GM21619 (cell line): ENCODE results near the gene UPK1A.
A peak's percentile ranks its signal among the peaks of the same experiment; 100 is the strongest.
"Not testable (repeated sequence)": the region's sequence is repeated elsewhere in the genome, so short reads cannot be mapped to it uniquely, and the experiment has no call there.

Experiments
- ATAC-seq: cut with Tn5 transposase; IDR thresholded peaks from one replicate; pipeline ENCODE4 v1.9.1; 2021; ENCODE audit not compliant: unreplicated experiment

The UPK1A gene

DNA sequence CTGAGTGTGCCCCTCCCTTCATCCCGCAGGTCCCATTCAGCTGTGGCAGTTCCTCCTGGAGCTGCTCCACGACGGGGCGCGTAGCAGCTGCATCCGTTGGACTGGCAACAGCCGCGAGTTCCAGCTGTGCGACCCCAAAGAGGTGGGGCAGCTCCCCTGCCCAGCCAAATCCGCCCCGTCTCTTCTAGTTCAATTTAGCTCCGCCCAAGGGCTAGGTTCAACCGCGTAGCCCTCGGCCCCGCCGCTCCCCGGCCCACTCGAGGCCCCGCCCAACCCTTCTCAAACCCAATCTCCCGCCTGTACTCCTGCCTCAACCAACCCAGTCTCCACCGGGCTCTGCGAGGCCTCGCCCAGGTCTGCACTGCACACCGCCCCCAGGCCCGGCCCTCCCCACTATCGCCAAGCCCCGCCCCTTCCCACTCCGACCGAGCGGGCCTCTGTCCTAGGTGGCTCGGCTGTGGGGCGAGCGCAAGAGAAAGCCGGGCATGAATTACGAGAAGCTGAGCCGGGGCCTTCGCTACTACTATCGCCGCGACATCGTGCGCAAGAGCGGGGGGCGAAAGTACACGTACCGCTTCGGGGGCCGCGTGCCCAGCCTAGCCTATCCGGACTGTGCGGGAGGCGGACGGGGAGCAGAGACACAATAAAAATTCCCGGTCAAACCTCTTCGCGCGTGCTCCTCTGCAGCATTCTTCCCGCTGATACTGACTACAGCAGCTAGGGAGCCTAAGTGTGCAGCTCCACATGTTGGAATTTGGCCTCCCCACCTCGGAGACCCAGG is 21.9 kb upstream of the UPK1A start:
- peak; percentile 72 for ATAC-seq

DNA sequence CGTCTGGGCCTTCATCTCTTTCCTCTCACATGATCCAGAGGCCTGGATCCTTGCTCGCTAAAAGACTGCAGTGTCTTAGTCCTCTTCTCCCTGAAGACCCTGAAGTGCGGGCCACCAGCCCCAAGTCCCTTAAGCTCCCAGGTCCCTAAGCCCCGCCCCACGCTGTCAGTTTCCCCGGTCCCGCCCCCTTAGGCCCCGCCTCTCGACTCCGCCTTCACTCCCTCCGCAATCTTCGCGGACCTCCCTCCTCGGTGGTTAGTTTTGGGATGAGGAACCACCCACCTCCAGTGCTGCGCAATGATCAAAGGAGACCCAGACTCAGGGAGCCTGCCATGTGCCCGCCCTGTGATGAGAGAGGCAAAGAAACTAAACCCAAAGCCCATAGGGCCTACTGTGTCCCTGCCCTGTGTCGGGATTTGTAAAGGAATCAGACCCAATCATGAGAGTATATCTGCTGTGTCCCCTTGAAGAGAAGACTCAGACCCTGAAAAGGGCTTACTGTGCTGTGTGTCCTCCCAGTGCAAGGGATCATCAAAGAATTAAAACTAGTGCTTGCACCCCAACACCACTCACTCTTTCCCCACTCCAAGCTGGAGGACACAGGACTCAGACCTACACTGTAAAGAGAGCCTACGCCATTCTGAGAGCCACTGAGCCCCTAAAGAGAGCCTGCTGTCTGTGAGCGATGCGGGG is 21.2 kb upstream of the UPK1A start:
- ATAC-seq, result no peak

DNA sequence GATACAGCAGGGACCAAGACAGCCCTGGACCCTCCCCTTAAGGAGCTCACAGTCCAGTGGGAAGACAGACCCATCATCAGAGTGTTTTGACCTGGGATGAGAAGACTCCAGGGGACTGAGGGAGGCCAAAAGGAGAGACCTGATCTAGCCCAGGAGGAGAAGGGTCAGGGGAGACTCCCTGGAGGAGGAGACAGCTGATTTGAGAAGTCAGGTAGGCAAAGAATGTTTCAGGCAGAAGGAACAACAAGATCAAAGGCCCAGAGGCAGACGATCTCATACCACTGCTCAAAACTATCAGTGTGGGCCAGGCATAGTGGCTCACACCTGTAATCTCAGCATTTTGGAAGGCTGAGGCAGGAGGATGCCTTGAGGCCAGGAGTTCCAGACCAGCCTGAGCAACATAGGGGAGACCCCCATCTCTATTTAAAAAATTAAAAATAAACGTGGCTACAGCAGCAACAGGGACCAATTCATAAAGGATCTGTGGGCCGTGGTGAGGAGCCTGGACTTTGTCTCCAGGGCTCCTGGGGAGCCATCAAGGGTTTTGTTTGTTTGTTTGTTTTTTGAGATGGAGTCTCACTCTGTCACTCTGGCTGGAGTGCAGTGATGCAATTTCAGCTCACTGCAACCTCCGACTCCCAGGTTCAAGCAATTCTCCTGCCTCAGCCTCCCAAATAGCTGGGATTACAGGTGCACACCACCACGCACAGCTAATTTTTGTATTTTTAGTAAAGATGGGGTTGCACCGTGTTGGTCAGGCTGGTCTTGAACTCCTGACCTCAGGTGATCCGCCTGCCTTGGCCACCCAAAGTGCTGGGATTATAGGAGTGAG is 20.4 kb upstream of the UPK1A start:
- ATAC-seq, result no peak

DNA sequence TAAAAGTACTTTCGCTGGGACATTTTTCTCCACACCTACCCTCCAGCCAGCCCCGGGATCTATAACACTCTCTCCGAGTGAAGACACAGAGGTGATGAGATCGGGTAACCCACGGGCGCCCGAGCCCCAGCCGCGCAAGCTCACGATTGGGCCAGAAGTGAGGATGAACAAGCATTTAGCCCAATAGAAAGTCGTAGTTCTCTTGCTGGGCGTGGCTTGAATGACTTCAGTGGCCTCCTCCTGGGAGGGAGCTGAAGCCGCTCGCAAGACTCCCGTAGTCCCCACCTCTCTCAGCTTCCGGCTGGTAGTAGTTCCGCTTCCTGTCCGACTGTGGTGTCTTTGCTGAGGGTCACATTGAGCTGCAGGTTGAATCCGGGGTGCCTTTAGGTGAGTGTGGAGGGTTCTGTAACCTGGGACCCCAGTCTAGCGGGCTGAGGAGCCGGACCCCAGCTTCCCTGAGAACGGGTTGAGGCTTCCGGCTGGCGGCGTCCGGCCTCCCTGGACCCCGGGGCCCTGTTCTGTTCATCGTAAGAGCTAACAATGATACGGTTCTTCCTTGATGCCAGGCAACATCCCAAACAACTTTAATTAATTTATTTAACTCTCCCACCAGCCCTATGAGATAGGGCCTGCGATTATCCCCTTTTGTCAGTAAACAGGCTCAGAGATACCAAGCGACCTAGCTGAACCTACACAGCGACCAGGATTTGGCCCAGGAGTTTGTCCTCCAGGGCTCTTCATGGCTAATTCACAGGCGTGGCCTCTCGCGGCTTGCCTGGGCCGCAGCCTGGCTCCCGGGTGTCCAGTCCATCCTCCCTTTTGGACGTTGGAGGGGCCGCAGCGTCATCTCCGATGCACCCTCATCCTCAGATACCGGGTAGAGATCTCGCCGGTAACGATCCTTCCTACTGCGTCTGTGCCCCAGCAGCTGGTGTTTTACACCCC is 18.0 kb upstream of the UPK1A start, which contains the start of gene COX6B1:
COX6B1 (plus strand) TSS at position 307 of the 945 bp plus-strand sequence. CDS start 2,921 bp downstream, outside the sequence.
- peak; percentile 53 for ATAC-seq

DNA sequence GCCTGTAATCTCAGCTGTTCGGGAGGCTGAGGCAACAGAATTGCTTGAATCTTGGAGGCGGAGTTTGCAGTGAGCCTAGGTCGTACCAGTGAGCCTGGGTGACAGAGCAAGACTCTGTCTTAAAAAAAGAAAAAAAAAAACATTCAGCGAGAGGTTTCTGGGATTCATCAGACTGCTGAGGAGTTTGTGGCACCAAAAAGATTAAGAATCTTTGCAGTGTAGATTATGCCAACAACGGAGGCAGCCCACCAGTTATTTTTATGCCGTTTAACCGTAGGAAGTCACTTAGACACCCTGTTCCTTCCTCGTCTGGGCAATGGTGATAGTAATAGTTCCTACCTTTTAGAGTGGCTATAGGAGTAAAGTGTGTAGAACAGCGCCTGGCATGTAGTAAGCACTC is 15.7 kb upstream of the UPK1A start:
- ATAC-seq, result no peak

DNA sequence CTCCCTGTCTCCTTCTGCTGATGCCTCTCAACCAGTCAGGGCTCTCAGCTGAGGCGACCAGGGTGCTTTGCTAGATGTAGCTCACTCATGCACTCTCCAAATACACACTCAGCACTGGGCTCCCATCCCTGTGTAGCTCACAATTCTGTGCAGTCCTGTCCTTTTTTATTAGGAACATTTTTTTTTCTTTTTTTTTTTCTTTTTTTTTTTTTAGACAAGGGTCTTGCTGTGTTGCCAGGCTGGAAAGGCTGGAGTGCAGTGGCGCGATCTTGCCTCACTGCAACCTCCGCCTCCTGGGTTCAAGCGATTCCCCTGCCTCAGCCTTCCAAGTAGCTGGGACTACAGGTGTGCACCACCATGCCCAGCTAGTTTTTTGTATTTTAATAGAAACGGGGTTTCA is 11.5 kb upstream of the UPK1A start:
- not testable (repeated sequence) for ATAC-seq

DNA sequence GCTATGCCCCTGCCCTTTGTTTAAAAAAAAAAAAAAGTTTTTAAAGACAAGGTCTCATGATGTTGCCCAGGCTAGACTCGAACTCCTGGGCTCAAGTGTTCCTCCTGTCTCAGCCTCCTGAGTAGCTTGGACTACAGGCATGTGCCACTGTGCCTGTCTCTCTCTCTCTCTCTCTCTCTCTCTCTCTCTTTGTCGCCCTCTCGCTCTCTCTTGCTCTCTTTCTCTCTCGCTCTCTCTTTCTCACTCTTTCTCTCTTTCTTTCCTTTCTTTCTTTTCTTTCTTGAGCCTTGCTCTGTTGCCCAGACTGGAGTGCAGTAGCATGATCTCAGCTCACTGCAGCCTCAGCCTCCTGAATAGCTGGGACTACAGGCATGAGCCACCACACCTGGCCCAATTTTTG is 10.7 kb upstream of the UPK1A start:
- ATAC-seq, result no peak

DNA sequence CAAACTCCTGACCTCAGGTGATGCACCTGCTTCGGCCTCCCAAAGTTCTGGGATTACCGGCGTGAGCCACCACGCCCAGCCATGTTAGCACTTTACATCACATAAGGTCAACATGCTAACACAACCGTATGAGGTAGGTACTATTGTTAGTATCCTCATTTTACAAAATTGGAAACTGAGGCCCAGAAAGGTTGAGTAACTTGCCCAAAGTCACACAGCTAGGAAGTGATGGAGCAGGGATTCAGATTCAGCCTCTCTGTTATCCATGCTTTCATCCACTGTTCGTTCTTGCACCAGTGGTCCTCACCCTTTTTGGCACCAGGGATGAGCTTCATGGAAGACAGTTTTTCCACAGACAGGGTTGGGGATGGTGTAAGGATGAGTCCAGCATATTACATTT is 9.6 kb upstream of the UPK1A start:
- ATAC-seq, result no peak

DNA sequence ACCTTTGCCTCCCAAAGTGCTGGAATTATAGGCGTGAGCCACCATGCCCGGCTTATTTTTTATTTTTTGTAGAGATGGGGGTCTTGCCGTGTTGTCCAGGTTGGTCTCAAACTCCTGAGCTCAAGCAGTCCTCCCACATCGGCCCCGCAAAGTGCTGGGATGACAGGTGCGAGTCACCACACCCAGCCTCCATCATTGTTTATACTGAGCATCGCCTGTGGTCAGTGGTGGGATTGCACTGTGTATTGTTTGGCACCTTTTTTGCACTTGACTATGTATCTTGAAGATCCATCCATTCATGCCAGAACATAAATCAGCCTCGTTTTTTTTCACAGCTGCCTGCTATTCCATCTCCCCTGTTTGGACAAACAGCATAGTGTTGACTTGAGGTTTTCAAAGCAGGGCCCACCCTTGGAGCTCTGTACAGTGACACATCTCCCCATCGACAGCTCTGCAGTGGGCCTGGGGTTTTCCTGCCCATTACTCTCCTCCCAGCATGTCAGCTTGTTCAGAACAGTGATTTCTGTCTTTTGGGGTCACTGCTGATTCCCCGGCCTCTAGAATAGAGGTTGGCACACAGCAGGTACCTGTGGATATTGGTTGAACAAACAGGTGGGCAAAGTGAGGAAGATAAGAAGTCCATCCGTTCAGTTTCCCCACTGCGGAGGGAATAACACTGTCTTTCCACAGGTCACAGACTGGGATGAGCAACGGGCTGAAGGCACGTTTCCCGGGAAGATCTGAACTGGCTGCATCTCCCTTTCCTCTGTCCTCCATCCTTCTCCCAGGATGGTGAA is 8.2 kb upstream of the UPK1A start:
- no peak for ATAC-seq

DNA sequence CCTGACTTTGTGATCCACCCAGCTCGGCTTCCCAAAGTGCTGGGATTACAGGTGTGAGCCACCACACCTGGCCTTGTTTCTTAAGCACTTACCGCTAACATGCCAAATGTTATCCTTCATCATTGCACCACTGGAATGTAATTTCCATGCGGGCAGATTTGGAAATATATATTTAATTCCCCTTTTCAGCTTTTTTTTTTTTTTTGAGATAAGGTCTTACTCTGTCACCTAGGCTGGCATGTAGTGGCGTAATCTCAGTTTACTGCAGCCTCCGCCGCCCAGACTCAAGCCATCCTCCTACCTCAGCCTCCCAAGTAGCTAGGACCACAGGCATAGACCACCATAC is 4.3 kb upstream of the UPK1A start:
- no peak for ATAC-seq

DNA sequence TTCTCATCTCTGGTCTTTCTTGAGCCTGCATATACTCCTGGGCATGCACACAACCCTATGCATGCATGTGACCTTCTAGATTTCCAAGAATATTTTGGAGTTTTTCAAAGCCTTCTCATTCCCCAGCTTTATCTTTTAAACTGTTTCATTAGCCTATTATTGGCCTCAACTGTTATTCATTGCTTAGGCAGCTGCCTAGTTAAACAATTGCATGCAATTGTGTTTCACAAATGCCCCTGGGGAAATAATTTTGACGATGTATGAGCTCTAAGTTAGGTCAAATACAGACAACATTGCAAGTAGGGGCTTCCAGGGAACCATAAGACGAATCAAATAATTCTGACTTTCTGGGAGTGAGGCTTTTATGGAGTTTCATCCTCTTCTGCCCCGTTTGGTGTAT is 2.3 kb upstream of the UPK1A start:
- ATAC-seq, result no peak

DNA sequence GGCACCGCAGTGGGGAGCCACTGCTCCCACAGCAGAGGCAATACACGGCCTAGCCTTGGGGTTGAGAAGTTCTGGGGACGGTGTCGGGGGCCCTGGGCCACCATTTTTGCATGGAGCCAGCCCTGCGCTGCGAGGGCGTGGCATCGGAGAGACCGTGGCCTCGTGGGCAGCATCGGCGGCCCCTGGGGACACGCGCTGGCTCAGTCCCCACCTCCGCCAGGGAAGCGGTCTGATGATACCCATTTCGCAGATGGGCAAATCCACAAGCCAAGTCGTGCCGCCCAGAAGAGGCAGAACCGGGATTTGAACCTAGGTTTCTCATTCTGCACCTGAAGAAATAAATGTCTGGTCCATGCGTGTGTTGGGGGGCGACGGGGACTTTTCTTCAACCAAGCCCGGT is 1.2 kb upstream of the UPK1A start:
- no peak for ATAC-seq

DNA sequence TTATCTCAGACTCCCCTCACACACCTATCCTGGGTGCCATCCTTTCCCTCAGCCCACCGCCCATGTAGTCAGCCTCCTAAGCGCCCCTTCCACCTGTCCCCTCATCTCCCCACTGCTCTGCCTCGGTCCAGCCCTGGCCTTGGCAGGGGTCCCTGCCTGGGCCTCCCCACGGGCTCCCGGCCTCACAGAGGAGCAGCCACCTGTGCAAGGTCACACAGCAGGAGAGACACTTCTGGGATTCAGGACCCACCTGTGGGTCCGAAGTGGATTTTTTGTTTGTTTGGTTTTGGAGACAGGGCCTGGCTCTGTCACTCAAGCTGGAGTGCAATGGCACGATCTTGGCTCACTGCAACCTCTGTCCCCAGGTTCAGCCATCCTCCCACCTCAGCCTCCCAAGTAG is 713 bp upstream of the UPK1A start:
- no peak for ATAC-seq

DNA sequence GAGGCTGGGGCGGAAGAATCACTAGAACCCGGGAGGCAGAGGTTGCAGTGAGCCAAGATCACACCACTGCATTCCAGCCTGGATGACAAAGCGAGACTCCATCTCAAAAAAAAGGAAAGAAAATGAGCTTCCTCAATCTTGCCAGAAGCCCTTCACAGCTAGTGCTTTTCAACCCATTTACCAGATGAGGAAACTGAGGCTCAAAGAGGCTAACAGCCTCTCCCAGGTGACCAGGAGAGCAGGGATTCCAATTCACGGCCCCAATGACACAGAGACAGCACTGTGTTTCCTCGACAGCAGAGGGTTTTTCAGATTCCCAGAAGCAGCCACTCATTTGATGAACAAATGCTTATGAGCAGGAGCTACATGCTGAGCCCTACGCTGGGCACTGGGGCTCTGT is 3.2 kb downstream of the UPK1A start:
- no peak for ATAC-seq

DNA sequence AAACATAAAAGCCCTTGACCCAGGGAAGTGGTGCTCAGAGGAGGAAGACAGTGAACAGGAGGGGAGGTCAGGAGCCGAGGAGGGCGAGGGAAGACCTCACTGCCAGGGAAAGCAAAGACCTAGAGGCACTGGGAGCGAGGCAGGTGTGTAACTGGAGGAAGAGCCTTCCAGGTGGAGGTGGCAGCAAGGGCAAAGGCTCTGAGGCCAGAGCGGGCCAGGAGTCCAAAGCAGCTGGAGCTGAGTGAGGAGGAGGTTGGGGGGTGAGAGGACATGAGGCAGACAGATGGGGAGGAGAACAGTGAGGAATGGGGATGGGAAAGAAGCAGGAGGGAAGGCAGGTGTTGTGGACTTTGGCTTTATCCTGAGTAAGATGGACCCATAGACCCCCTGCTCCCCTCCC is 3.7 kb downstream of the UPK1A start:
- no peak for ATAC-seq

DNA sequence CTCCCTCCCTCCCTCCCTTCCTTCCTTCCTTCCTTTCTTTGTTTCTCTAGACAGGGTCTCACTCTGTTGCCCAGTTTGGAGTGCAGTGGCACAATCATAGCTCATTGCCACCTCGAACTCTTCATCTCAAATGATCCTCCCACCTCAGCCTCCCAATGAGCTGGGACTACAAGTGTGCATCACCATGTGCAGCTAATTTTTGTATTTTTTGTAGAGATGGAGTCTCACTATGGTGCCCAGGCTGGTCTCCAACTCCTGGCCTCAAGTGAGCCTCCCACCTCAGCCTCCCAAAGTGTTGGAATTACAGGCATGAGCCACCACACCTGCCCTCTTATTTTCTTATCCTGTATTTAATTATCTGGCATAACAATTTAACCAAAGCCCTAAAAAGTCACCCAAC is 4.4 kb downstream of the UPK1A start:
- ATAC-seq, result no peak

DNA sequence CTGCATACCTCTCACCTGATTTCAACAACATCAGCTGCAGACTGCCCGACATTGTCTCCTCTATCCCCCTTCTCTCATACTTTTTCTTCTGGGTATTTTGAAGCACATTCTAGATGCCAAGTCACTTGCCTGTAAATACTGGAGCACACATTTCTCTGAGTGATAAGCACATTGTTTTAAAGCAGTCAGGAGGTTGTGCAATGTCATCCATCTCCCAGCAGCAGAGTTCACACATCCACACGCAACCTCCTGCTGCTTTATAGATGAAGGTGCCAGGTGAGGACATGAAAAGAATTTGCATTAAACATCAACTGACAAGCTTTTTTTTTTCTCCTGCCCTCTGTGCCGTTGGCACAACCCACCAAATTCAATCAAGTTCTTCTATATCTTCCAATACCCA is 5.5 kb downstream of the UPK1A start:
- ATAC-seq, result no peak

DNA sequence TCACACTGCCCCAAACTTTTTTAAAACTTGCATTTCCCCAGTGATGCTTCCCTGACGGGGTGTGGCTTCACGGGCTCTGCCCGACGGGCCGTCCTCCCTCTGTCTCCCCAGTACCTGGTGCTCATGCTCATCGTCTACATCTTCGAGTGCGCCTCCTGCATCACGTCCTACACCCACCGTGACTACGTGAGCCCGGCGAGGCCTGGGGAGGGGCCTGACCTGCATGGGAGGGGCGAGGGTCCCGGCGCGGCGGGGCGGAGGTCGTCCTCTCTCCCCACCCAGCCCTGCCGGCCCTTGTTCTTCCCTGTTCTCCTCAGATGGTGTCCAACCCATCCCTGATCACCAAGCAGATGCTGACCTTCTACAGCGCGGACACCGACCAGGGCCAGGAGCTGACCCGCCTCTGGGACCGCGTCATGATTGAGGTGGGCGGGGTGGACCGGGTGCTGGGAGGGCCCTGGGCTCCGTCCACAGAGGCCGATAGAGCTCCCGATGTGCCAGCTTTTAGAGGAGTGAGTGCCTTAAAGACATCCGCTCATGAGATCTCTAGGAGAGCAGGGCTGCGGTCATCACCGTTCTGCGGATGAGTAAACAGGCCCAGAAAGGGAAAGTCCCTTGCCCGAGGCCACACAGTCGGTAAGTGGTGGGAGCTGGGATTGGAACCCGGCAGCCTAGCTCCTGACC is 6.9 kb downstream of the UPK1A start:
- no peak for ATAC-seq

DNA sequence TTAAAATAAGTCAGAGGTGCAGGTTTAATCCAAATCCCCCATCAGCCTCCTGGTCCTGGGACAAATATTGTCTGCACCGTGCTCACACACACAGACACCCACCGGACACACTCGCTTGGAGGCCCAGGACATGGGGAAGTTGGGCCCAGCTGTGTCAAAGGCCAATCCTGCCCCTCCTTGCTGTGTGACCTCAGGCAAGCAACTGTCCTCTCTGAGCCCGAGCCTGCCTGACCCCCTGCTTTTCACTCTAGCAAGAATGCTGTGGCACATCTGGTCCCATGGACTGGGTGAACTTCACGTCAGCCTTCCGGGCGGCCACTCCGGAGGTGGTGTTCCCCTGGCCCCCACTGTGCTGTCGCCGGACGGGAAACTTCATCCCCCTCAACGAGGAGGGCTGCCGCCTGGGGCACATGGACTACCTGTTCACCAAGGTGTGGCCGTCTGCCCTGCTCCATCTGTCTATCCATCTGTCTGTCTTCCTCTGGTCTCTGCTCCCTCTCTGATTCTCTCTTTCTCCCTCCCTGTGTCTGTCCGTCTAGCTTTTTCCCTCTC is 9.3 kb downstream of the UPK1A start:
- no peak for ATAC-seq
